GM19324 (cell line): ENCODE results near the gene GZMM.

Experiments
- ATAC-seq: cut with Tn5 transposase; IDR thresholded peaks from one replicate; pipeline ENCODE4 v1.9.1; 2021; ENCODE audit warnings: mild to moderate bottlenecking, moderate library complexity; ENCODE audit not compliant: unreplicated experiment, low FRiP score

Gene GZMM

DNA sequence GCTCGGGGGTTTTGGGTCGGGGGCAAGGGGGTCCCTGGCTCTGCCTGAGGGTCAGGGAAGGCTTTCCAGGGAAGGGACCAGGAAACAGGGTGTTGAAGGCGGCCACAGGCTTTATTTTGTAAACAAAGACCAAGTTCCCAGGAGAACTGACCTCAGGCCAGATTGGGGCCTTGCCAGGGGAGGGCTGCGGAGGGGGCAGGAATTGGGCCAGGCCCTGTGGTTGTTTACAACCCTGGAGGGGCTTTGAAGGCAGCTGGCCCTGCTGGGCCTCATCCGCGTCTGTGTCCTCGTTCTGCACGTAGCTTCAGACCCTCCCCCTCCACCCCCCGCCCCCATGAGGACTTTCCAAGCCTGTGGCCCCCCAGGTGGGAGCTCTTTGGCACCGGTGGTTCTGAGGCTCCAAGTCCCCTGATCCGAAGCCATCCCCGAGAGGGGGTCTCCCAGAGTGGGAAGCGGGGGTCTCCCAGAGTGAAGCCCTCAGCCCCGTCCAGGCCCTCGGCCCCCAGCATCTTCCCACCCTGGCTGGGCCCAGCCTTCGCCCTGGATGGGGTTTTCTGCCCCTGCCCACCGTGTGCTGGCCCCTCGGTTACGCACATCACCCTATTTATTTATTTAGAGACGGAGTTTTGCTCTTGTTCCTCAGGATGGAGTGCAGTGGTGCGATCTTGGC, 15.1 kb downstream of the GZMM start:
- no peak for ATAC-seq

DNA sequence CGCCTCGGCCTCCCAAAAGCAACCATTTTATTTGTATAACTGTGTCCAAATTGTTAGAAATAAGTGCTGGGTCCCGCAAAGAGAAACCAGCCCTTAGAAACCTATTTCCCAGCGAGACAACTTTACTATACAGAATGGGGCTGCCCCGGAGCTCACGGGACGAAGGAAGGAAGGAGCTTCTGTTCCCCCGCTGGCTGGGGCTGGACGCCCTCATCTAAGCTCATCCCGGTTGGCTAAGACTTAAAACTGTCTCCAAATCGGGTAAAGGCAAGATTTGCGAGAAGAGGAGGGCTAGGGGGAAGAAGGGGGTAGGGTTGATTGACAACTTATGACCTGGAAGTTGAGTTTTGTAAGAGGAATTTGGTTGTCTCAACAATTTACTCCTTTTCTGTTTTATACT, 16.3 kb downstream of the GZMM start:
- ATAC-seq = no peak

- ATAC-seq = no peak
Observed at GRCh38 chr19:566403-566802, 22.6 kb downstream of the GZMM start.

DNA sequence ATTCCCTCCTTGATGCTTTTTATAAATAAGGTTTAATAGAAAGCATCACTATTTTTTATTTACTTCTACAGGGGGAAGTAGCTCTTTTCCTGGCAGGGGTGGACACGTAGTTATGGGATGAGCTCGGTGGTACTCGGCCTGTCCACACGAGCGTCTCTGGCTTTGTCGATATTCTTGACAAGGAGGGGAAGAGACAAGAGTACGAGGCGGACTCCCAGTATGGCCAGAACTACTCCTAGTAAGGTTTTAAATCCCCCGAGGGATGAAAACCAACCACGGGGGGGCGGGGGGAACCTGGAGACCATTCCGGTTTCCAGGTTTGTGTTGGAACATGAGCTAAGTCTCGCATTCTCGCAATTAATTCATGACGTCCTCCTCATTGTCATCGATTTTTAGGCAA, 23.0 kb downstream of the GZMM start:
- no peak for ATAC-seq

DNA sequence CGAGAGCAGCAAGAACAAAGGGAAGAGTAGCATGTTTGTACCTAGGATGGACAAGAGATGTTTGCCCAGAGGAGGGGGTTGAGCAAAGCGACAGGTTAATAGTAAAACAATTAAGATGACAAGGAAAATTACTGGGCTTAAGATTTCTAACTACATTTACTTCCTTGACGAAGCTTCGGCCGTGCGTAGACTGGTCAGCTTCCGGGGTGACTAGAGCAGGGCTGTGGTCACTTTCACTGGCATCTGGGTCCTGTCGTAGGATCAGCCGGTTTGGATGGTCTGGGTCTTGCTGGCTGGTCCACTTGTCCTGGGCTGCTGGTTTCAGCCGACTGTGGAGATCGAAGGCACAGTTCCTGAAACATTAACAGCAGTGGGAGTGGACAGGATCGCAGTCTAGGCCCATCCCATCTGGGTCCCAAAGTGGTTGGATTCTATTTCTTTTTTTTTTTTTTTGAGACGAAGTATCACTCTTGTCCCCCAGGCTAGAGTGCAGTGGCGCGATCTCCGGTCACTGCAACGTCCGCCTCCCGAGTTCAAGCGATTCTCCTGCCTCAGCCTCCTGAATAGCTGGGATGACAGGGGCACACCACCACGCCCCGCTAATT, 23.5 kb downstream of the GZMM start:
- ATAC-seq = no peak

DNA sequence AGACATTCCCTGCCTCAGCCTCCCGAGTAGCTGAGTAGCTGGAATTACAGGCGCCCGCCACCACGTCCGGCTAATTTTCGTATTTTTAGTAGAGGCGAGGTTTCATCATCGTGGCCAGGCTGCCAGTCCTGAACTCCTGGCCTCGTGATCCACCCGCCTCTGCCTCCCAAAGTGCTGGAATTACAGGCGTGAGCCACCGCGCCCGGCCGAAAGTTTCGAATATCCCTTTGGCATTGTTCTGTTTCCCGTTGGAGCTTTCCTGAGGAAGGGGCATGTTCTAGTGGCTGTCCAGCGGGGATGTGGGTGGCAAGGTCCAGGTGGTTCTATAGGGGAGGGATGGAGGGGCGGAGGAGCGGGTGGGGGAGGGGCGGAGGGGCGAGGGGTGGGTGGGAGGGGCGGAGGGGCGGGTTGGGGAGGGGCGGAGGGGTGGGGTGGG, 26.4 kb downstream of the GZMM start:
- no peak for ATAC-seq

- ATAC-seq = no peak
Observed at GRCh38 chr19:570937-571565, 27.2 kb downstream of the GZMM start.

DNA sequence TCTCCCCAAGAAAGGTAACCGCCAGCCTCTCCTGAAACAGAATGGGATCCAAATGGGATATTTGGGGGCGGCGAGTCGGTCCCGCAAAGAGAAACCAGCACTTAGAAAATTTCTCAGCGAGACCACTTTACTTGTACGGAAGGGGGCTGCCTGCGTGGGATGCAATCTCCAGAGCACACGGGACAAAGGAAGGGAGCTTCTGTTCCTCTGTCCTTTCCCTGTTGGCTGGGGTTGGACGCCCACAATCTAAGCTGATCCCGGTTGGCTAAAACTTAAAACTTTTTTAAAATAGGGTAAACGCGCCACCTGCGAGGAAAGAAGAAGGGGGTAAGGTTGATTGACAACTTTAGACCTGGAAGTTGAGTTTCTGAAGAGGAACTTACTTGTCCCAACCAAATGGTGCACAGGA, 27.7 kb downstream of the GZMM start:
- no peak for ATAC-seq

DNA sequence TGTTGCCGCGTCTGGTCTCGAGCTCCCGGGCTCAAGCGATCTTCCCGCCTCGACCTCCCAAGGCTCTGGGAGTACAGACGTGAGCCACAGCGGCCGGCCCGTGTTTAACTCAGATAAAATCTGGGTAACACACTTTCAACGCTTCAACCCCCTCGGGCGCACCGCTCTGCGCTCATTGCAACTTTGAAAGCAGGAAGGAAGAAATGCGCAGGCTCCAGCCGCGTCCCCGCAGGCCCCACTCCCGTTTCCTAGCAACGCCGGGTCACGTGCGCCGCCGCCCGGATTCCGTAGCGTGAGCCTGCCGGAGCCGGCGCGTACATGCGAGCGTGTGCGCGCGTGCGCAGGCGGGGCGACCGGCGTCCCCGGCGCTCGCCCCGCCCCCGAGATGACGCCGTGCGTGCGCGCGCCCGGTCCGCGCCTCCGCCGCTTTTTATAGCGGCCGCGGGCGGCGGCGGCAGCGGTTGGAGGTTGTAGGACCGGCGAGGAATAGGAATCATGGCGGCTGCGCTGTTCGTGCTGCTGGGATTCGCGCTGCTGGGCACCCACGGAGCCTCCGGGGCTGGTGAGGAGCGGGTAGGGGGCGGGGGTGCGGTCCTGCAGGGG, 28.4 kb downstream of the GZMM start, which contains the start of gene BSG:
Gene BSG (plus strand): TSS at position 457 of the 603 bp plus-strand sequence. CDS start 39 bp downstream, at position 496.
- peak; percentile 88 for ATAC-seq

DNA sequence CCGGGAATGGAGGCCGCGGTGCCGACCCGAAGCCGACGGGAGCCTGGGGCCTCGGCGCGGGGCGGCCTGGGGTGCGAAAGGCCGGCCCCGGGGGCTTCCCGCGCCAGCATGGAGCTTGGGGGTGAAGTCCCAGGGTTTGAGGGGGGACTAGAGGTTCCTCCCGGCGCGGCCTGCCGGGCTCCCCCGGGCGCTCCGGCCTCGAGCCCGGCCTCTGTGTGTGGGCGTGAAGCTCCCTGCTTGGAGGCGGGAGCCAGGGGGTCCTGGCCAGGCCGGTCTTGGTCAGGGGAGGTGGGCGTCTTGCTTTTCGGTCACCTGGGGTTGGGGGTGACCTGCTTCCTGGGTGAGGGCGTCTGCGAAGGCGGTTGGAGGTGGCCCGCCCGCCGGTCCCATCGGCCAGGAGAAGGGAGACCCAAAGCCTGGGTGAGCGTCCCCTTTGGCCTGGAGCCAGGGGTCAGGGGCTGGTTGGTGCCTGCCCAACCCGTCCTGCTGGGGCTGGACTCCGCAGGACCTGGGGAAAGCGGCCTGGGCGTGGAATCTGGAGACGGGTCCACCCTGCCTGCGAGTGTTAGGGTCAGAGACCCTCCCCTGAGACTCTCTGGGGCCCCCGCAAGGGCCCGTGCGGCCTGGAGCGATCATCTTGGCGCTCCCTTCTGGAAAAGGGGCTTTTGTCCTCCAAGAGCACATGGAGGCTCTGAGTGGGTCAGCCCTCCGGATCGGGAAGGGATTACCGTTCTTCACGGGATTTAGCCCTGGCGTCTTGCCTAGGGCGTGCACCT, 29.1 kb downstream of the GZMM start:
- ATAC-seq = peak; percentile 40

DNA sequence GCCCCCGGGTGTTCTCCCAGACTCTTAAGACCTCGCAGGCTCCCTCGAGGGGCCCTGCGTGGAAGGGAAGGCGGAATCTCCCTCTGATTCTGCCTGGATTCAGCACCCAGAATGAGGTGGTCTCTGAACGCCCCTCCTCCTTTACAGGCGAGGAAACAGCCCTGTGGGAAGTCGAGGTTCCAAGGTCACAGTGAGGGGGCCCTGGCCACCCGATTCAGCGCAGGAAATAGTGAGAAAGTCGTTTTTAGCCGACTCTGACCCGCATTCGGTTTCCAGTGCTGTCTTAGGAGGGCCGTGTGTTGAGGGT, 29.6 kb downstream of the GZMM start:
- ATAC-seq = no peak

DNA sequence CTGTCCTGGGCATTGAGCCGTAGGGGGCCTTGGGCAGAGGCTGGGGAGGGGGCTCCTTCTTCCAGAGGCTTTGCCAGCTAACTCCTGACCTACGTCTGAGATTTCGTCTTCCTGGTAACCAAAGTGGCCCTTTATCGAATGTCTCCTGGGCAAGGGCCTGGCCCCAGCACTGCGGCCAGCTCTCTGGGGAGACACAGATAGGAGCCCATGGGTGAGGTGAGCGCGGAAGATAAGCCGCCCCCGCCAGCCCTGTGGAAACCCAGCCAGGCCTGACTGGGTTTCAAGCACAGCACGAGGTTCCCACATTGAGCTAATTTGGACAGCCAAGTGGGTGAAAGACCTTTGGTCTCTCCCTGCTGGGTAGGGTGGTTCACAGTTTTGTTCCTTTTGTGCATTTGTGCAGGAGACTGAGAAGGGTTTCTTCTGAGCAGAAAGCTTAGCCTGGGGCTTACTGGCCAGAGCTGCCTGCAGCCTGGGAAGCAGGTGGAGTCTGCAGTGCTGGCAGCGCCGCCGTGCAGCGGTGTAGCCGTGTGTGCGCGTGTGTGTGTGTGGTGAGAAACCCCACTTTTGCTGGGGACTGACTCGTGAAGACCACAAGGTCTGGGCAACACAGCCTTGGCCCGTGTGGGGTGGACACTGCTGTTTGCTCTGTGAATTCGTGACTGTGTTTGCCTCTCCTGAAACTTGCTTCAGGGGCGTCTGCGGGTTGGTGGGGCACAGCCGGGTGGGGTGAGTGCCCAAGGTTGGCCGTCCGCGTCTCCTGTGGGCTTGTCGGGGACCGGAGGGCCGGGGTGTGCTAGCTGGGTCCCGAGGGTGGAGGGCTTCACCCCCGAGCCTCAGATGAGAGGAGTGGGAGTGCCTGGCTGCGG, 31.0 kb downstream of the GZMM start:
- ATAC-seq = no peak

DNA sequence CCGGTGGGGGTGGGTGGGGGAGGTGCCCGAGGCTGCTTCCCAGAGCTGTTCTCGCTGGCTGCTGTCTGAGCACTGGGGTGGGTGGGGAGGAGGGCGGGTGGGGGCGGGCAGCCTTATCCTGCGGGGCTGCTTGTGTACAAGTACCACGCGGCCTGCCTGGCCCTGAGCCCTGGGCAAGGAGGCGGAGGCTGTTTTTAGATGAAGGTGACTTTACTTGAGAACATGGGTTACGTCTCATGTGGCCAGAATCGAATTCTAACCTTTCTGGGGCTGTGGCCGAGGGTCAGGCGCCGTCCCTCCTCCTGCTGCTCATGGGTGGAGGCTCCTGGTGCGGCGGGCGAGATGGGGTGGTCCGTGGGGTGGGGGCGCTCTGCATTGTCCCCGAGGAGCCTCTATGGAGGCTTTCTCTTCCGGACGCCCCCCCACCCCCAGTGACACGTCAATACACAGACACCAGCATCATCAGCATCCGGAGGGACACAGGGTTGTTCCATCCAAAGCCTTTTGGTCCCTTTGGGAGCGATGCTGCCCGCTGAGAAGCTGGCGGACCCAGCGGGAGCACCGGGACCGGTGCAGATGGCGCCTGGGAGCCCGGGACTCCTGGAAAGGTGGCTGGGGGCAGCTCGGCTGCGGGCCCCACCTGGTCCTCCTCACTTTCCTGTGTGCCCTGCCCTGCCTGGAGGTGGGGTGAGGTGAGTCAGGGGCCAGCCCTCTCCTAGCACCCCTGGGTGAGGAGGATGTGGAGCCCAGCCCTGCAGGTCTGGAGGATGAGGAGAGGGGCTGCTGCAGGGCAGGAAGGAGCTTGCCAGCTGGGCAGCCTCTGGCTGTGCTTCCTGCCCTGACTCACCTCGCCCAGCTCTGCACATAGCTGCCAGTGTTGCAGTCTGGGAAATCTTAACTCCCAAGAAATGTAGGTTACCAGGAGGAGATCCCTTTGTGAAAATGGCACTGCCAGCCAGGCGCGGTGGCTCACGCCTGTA, 32.0 kb downstream of the GZMM start:
- ATAC-seq = no peak

DNA sequence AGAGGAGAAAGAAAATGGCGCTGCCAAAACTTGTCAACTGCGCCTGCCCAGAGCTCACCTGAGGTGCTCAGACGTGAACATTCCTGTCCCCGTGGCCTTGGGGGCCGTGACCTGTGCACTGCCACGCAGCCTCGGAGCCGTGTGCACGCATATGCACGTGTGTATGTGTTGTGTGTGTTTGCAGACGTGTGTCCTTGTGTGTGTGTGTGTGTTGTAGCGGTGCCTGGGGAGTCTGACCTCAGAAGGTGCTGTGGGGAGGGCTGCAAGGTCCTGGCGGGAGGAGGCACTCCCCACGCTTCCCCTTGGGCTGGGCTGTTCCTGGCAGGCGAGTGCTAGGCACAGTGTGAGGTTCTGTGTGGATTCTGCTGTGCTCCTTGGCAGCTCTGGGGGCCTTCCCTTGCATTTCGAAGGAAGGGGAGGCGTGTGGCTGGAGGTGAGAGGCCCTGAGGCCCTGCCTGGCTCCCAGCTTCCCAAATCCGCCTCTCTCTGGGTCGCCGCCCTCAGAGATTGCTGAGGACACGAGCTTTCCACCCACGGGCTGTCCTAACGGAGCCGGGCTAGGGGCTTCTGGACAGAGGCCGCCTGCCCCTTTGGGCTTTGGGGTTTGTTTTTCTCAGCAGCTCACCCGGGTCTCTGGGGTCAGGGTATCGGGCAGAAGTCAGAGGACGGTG, 33.0 kb downstream of the GZMM start:
- no peak for ATAC-seq

- ATAC-seq = no peak
Observed at GRCh38 chr19:577439-578392, 33.9 kb downstream of the GZMM start.

- ATAC-seq = no peak
Observed at GRCh38 chr19:579111-579841, 35.4 kb downstream of the GZMM start.

- ATAC-seq = no peak
Observed at GRCh38 chr19:579842-580155, 35.9 kb downstream of the GZMM start.
